ENCODE results near the gene CRYL1. TPM values are rescaled to one million over a fixed set of nuclear protein-coding genes. Genes with fewer than 3 reads are reported as not detected.
A peak's percentile ranks its signal among the peaks of the same experiment; 100 is the strongest.

CRYL1 gene
- polyA plus RNA-seq, 1 donor, result 171 TPM

DNA sequence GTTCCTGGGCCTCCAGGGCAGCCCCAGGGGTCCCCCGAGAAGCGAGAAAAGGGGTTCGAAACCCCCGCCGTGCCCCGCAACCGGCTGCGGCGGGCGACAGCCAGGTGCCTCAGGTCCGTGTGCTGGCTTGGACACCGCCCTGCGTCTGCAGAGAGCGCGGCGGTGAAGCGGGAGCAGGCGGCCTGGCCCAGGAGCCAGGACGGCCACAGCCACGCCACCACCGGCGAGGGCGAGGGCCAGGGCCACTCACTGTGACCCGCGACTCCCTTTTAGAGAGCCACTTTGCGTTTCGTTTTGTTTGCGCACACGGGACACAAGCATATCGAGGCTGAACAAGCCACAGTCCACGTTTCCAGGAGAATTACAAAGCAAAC lies 110.4 kb downstream of the CRYL1 start:
- DNase-seq, result peak in 1 of 2 donors; percentile 25
- no CpG with 5 or more reads among the region's 31 CpGs for WGBS (ENCODE audit: insufficient coverage, low lambda C conversion rate)
- Histone ChIP-seq H3K4me1 (ENCODE audit: control insufficient read depth, insufficient read depth, low read length) (peaks cover 6% of the 10 kb centered on the region), H3K9me3 (ENCODE audit: control insufficient read depth, low read depth, low read length) (peaks cover 8% of the 10 kb centered on the region), H3K36me3 (ENCODE audit: control insufficient read depth, insufficient read depth, low read length) (peaks cover 17% of the 10 kb centered on the region), H3K27me3 (ENCODE audit: control insufficient read depth, insufficient read depth, low read length) (peaks cover 7% of the 10 kb centered on the region), H3K27ac (ENCODE audit: low read length) (no peak overlapping the region), H3K4me3 (ENCODE audit: low read length) (no peak overlapping the region)

DNA sequence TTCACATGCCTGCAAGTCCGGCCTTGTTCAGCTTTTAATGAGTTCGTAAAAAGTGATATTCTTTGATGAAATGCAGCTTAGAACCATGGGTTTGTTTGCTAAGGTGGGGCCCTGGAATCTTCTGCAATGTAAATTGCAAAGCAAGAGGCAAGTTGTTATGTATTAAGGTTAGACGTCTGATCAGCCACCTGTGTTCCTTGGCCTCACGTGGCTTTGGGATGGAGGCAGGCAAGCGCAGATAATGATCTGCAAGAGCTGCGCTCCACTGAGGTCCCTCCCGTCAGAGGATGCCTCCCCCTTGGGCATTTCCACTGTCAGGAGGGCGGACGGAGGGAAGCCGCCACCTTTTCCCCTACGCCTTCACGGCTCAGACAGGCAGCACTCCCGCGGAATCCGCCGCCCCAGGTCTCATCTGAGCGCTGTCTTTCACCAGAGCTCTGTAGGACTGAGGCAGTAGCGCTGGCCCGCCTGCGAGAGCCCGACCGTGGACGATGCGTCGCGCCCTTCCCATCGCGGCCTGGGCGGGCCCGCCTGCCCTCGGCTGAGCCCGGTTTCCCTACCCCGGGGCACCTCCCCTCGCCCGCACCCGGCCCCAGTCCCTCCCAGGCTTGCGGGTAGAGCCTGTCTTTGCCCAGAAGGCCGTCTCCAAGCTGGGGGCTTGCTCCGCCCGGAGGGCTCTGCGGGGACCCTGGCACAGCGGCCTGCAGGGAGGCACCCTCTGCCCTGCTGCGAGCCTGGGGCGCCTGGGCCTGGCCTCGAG lies 110.9 kb downstream of the CRYL1 start:
- H3K36me3 ChIP-seq (ENCODE audit: control insufficient read depth, insufficient read depth, low read length), result peaks cover 14% of the 10 kb centered on the region
- DNase-seq, result peak in 1 of 2 donors; percentile 46
- H3K27me3 ChIP-seq (ENCODE audit: control insufficient read depth, insufficient read depth, low read length), result peaks cover 7% of the 10 kb centered on the region
- H3K4me3 ChIP-seq (ENCODE audit: low read length), result no peak overlapping the region
- no peak overlapping the region for H3K27ac ChIP-seq (ENCODE audit: low read length)
- peaks cover 8% of the 10 kb centered on the region for H3K9me3 ChIP-seq (ENCODE audit: control insufficient read depth, low read depth, low read length)
- no CpG with 5 or more reads among the region's 45 CpGs for WGBS (ENCODE audit: insufficient coverage, low lambda C conversion rate)
- peaks cover 6% of the 10 kb centered on the region for H3K4me1 ChIP-seq (ENCODE audit: control insufficient read depth, insufficient read depth, low read length)

DNA sequence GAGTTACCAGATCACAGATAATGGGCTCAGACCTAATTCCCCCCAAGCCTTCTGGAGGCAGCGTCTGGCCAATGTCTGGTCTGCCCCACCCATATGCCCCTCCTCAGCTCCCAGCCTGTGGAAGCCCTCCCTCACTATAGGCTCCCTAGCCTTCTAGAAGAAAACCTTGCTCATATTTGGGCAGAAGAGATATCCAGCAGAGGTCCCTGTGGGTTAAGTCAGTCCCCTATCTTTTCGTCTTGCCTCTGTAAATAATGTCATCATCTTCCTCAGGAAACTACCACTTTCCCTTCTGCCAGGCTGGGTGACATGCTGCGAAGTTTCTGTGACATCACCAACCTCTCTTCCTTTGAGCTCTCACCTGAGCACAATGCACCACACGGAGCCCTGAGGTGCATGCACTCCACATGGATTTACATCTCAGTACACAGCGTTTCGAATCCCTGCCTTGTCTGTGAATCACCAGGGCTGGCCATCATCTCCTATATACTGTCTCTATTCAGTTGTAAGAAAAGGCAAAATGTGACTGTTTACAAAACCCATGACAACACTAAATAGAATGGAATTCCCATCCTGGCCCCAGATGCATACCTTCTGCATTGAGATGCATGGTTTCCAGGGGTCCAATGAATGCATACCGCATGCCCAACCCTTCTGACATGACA lies 112.8 kb downstream of the CRYL1 start:
- Histone ChIP-seq H3K36me3 (ENCODE audit: control insufficient read depth, insufficient read depth, low read length) (peaks cover 13% of the 10 kb centered on the region), H3K27ac (ENCODE audit: low read length) (no peak overlapping the region)
- no CpG with 5 or more reads among the region's 7 CpGs for WGBS (ENCODE audit: insufficient coverage, low lambda C conversion rate)

DNA sequence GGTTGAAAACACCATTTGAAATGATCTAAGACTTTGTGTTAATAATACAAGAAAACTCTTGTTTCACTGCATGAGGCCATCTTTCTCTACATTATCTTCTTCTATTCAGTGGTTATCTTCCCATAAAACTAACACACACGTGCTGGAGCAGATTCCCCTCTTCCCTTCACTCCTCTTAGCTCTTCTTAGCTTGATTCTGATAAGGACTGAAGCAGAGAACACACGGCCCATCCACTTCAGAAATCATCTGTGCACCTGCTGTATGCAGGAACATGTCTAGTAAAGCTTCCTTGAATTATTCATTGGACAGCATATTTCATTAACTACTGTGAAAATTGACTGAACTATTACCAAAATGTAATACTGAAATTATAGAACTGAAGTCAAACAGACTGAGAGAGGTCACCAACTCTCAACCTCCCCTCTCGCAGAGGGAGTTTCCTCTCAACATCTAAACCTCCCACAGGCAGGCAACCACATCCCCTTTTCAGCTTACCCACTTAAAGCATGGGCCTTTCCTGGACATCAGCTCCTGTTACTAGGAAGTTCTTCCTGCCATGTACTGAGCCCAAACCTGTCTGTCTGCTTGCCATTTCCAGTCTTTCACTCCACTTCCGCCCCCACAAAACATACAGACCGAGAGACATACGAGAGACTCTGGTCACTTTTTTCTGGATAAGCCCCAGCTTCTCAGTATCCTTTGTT lies 113.9 kb downstream of the CRYL1 start:
- no peak for DNase-seq
- H3K27me3 ChIP-seq (ENCODE audit: control insufficient read depth, insufficient read depth, low read length), result peaks cover 7% of the 10 kb centered on the region
- no peak overlapping the region for H3K4me3 ChIP-seq (ENCODE audit: low read length)
- H3K36me3 ChIP-seq (ENCODE audit: control insufficient read depth, insufficient read depth, low read length), result peaks cover 18% of the 10 kb centered on the region
- 67% methylated on average over 3 of the region's 6 CpGs for WGBS (ENCODE audit: insufficient coverage, low lambda C conversion rate)
- H3K27ac ChIP-seq (ENCODE audit: low read length), result no peak overlapping the region
- peaks cover 8% of the 10 kb centered on the region for H3K9me3 ChIP-seq (ENCODE audit: control insufficient read depth, low read depth, low read length)
- peaks cover 6% of the 10 kb centered on the region for H3K4me1 ChIP-seq (ENCODE audit: control insufficient read depth, insufficient read depth, low read length)

More for the DNA sequence above, 112.8 kb downstream of the CRYL1 start:
- Histone ChIP-seq H3K9me3 (ENCODE audit: control insufficient read depth, low read depth, low read length) (peaks cover 8% of the 10 kb centered on the region), H3K27me3 (ENCODE audit: control insufficient read depth, insufficient read depth, low read length) (peaks cover 7% of the 10 kb centered on the region), H3K4me3 (ENCODE audit: low read length) (no peak overlapping the region), H3K4me1 (ENCODE audit: control insufficient read depth, insufficient read depth, low read length) (peaks cover 6% of the 10 kb centered on the region)
- DNase-seq, result no peak

DNA sequence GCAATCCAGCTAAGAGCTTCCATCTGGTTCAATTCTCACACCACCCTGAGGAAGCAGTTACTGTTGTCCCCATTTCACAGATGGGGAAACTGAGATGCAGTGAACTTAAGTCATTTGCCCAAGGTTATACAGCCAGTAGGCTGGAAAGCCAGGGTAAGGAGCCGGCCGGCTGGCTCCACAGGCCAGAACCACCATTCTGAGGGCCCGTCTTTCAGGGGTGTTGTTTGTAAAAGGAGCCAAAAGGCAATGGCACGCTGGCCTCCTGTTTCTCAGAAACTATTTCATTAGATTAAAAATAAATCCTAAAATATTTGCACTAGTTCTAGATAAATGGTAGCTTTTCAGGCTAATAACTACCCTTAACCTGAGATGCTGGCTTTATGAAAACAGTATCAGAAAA lies 114.9 kb downstream of the CRYL1 start:
- Histone ChIP-seq H3K4me3 (ENCODE audit: low read length) (no peak overlapping the region), H3K36me3 (ENCODE audit: control insufficient read depth, insufficient read depth, low read length) (peaks cover 19% of the 10 kb centered on the region), H3K27ac (ENCODE audit: low read length) (no peak overlapping the region), H3K4me1 (ENCODE audit: control insufficient read depth, insufficient read depth, low read length) (peaks cover 6% of the 10 kb centered on the region), H3K27me3 (ENCODE audit: control insufficient read depth, insufficient read depth, low read length) (peaks cover 7% of the 10 kb centered on the region), H3K9me3 (ENCODE audit: control insufficient read depth, low read depth, low read length) (peaks cover 6% of the 10 kb centered on the region)
- no peak for DNase-seq
- no CpG with 5 or more reads among the region's 4 CpGs for WGBS (ENCODE audit: insufficient coverage, low lambda C conversion rate)

DNA sequence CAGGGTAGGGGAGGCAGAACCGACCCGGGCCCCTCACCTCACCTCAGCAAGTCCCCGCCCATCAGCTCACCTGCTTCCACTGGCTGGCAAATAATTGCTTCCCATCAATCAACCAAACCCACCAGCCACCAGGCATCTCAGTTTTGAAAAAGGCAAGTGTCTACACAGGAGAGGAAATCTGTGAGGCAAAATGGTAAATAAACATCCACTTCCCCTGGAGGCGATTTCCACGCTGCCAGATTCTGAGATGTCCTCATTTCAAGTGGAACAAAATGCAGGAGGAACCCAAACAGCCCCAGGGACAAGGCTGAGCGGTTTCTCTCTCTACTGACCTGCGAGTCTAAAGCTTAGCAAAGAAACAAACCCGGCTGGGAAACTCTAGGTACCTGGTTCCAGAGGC lies 117.5 kb downstream of the CRYL1 start:
- Histone ChIP-seq H3K9me3 (ENCODE audit: control insufficient read depth, low read depth, low read length) (no peaks in the 10 kb centered on the region), H3K27me3 (ENCODE audit: control insufficient read depth, insufficient read depth, low read length) (no peaks in the 10 kb centered on the region), H3K27ac (ENCODE audit: low read length) (no peak overlapping the region), H3K4me3 (ENCODE audit: low read length) (no peak overlapping the region), H3K36me3 (ENCODE audit: control insufficient read depth, insufficient read depth, low read length) (peaks cover 35% of the 10 kb centered on the region), H3K4me1 (ENCODE audit: control insufficient read depth, insufficient read depth, low read length) (no peaks in the 10 kb centered on the region)
- WGBS (ENCODE audit: insufficient coverage, low lambda C conversion rate), result no CpG with 5 or more reads among the region's 8 CpGs
- no peak for DNase-seq

DNA sequence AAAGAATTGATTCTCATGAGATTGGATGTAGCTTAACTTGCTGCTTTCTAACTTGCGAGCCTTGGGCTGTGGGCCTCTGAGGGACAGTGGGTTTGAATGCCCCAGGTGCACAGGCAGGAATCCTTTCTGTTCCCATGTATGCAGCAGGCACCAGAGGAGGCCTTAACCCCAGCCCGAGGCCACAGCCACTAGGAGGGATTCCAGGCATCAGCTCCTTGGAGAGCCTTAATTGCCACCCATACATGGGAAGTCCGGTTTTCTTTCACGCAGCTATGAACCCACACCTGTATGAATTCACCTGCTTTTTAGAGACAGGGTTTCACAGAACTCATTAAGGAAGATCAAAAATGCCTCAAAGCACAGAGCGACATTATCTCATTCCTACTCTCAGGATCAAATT lies 117.9 kb downstream of the CRYL1 start:
- no CpG with 5 or more reads among the region's 5 CpGs for WGBS (ENCODE audit: insufficient coverage, low lambda C conversion rate)
- no peaks in the 10 kb centered on the region for H3K4me1 ChIP-seq (ENCODE audit: control insufficient read depth, insufficient read depth, low read length)
- H3K36me3 ChIP-seq (ENCODE audit: control insufficient read depth, insufficient read depth, low read length), result peaks cover 35% of the 10 kb centered on the region
- H3K4me3 ChIP-seq (ENCODE audit: low read length), result no peak overlapping the region
- no peaks in the 10 kb centered on the region for H3K9me3 ChIP-seq (ENCODE audit: control insufficient read depth, low read depth, low read length)
- no peak overlapping the region for H3K27ac ChIP-seq (ENCODE audit: low read length)
- H3K27me3 ChIP-seq (ENCODE audit: control insufficient read depth, insufficient read depth, low read length), result no peaks in the 10 kb centered on the region
- DNase-seq, result no peak

DNA sequence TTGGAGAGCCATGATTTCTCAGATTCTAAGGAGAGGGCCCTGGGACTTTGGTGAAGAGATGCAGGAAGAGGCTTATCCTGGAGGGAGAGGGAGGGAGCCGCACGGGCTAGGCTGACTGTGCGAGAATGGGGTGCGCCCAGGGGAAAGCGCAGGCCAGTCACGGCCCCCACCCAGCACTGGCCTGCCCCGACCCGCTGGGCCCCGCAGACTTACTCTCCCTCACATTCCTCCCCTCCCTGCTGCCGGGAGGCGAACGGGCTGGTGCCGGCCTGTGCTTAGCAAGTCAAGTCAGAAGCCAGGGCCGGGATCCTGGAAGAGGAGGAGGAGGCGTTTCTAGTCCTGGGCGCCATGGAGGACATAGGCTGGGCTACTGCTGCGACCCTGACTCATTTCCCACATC lies 120.0 kb downstream of the CRYL1 start:
- no CpG with 5 or more reads among the region's 17 CpGs for WGBS (ENCODE audit: insufficient coverage, low lambda C conversion rate)
- H3K4me1 ChIP-seq (ENCODE audit: control insufficient read depth, insufficient read depth, low read length), result no peaks in the 10 kb centered on the region
- H3K9me3 ChIP-seq (ENCODE audit: control insufficient read depth, low read depth, low read length), result no peaks in the 10 kb centered on the region
- no peak overlapping the region for H3K27ac ChIP-seq (ENCODE audit: low read length)
- H3K36me3 ChIP-seq (ENCODE audit: control insufficient read depth, insufficient read depth, low read length), result peaks cover 40% of the 10 kb centered on the region
- no peaks in the 10 kb centered on the region for H3K27me3 ChIP-seq (ENCODE audit: control insufficient read depth, insufficient read depth, low read length)
- no peak overlapping the region for H3K4me3 ChIP-seq (ENCODE audit: low read length)
- no peak for DNase-seq

DNA sequence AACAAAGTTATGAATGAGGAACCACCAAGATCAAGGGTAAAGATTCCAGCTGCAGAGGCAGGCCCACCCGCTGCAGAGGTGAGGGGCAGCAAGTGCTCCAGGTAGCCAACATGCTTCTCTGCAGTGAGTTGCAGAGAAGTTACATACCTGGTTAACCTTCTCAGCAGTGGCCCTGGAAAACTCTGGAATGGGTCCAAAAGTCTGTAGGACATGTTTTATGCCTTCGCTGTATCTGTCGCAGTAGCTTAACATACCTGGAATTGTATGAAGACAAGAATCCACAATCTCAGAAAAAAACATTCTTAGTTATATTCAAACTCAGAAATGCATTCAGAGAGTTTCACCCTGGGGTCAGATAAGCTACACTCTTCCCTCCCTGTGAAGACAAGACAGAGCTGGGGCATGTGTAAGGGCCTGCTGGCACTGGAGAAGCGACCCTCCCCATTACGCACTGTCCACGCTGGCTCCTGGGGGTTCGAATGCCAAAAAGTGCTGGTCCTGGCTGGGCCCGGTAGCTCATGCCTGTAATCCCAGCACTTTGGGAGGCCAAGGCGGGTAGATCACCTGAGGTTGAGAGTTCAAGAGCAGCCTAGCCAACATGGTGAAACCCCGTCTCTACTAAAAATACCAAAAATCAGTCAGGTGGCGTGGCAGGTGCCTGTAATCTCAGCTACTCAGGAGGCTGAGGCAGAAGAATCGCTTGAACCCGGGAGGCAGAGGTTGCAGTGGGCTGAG lies 121.0 kb downstream of the CRYL1 start:
- Histone ChIP-seq H3K27ac (ENCODE audit: low read length) (no peak overlapping the region), H3K27me3 (ENCODE audit: control insufficient read depth, insufficient read depth, low read length) (no peaks in the 10 kb centered on the region), H3K4me1 (ENCODE audit: control insufficient read depth, insufficient read depth, low read length) (no peaks in the 10 kb centered on the region), H3K4me3 (ENCODE audit: low read length) (no peak overlapping the region), H3K9me3 (ENCODE audit: control insufficient read depth, low read depth, low read length) (no peaks in the 10 kb centered on the region), H3K36me3 (ENCODE audit: control insufficient read depth, insufficient read depth, low read length) (peaks cover 40% of the 10 kb centered on the region)
- WGBS (ENCODE audit: insufficient coverage, low lambda C conversion rate), result 100% methylated on average over 1 of the region's 13 CpGs
- no peak for DNase-seq

DNA sequence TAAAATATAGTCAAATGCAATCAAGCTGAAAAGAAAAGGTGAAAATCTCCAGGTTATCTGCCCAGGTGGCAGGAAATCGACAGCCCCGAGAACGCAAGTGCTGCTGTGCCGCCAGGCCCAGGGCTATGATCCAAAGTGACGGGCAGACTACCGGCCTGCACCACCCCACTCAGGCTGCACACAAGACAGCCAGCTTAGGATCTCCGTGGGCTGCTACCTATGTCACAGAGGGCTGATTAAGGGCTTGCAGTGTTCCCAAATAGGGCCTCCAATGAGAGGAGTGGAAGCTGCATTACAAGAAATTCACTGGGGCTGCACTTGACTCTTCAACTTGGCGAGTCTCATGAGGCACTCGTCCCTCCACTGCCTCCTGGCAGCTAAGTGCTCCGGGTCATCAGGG lies 121.8 kb downstream of the CRYL1 start:
- Histone ChIP-seq H3K4me1 (ENCODE audit: control insufficient read depth, insufficient read depth, low read length) (no peaks in the 10 kb centered on the region), H3K27me3 (ENCODE audit: control insufficient read depth, insufficient read depth, low read length) (no peaks in the 10 kb centered on the region), H3K4me3 (ENCODE audit: low read length) (no peak overlapping the region), H3K36me3 (ENCODE audit: control insufficient read depth, insufficient read depth, low read length) (peaks cover 40% of the 10 kb centered on the region), H3K27ac (ENCODE audit: low read length) (no peak overlapping the region), H3K9me3 (ENCODE audit: control insufficient read depth, low read depth, low read length) (no peaks in the 10 kb centered on the region)
- WGBS (ENCODE audit: insufficient coverage, low lambda C conversion rate), result no CpG with 5 or more reads among the region's 10 CpGs
- no peak for DNase-seq

Data from large intestine (tissue), 3 donors.